Measurements from ENCODE around the gene NANS.

DNA sequence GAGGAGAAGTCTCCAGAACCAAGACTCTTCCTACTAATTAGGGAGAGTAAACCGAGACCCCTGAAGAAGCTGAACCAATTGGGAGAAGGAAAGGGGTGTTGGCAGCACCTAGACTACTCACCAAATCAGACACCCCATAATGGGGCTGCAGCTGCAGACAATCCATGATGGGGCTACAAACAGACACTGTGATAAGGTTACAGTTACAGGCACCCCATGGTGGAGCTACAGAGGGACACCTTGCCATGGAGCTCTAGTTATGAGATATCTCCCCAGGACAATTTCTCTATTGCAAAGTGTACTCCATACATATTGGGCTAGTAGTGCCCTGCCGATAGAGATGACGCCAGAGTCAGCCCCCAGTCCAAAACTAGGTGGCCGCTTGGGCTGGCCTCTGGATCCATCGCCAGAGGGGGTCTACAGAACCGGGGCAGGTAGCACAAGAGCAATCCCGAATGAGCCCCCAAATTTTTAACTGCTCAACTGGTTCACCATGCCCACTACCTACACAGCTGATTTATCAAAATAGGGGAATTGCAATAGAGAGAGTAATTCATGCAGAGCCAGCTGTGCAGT is 2.1 kb upstream of the NANS start:
- TF ChIP-seq POLR2A (IDR thresholded peaks at IDR 0.05; ENCODE audit: low read length) (no peak), GATA1 (IDR thresholded peaks at IDR 0.05; ENCODE audit: low read depth, low read length) (no peak)
